Brain pericyte (primary cell): ENCODE measurements around the gene MYLK2.
"Not testable (repeated sequence)": the region's sequence is repeated elsewhere in the genome, so short reads cannot be mapped to it uniquely, and the experiment has no call there.

Source experiments
- DNase-seq: peaks from one replicate; pipeline ENCODE4 v3.0.0-alpha.2; 2012; ENCODE audit warnings: low read depth, low spot score

The MYLK2 gene

GRCh38 chr20:31815408-31816188 lies 3.6 kb upstream of the MYLK2 start:
- no peak for DNase-seq

DNA sequence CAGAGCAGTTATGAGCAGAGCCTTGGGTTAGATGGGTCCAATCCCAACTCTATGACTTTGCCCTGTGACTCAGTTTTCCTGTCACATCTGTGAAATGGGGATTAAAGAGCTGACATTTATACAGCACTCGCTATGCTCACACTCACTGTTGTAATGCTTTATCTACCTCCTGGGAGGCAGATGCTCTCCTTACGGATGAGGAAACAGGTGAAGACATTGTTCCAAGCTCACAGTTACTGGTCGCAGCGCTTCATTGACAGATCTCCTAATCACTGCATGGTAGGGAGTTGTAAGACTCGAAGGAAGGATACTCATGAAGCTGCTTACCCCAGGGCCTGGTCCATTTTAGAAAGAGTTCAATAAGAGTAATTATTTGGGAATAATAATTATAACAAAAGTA lies 2.9 kb upstream of the MYLK2 start:
- no peak for DNase-seq

GRCh38 chr20:31817461-31817860 lies 1.7 kb upstream of the MYLK2 start:
- no peak for DNase-seq

DNA sequence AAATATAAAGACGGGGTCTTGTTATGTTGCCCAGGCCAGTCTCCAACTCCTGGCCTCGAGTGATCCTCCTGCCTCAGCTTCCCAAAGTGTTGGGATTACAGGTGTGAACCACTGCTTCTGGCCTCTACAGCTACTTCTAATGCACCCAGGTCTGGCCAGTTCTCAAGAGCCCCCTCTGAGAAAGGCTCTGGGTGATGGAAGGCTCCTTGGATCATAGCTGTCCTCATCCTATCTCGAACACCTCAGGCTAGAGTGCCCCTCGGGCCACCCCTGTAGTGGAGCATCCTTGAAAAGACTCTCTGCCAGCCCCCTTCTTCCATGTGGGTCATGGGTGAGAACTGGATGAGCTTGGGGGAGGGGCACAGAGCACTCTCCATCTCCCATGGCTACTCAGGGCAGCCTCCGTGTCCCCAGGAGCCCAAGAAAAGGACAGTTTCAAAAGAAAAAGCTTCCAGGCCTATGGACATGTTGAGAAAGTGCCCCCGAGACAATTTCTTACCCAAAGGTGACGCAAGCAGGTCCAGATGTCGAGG lies 714 bp upstream of the MYLK2 start:
- DNase-seq: no peak

DNA sequence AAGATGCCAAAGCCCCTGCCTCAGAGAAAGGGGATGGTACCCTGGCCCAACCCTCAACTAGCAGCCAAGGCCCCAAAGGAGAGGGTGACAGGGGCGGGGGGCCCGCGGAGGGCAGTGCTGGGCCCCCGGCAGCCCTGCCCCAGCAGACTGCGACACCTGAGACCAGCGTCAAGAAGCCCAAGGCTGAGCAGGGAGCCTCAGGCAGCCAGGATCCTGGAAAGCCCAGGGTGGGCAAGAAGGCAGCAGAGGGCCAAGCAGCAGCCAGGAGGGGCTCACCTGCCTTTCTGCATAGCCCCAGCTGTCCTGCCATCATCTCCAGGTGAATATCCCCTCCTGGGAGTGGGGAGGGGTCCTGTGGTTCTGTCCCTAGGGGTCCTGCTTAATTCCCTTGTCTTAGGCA lies 1.1 kb downstream of the MYLK2 start:
- no peak for DNase-seq

DNA sequence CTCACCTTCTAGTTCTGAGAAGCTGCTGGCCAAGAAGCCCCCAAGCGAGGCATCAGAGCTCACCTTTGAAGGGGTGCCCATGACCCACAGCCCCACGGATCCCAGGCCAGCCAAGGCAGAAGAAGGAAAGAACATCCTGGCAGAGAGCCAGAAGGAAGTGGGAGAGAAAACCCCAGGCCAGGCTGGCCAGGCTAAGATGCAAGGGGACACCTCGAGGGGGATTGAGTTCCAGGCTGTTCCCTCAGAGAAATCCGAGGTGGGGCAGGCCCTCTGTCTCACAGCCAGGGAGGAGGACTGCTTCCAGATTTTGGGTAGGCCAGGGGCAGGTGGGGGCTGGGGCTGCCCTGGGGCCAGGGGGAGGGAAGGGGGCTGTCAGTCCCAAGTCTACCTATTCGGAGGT lies 2.3 kb downstream of the MYLK2 start:
- no peak for DNase-seq

GRCh38 chr20:31822421-31823330 lies 3.5 kb downstream of the MYLK2 start:
- DNase-seq: no peak

DNA sequence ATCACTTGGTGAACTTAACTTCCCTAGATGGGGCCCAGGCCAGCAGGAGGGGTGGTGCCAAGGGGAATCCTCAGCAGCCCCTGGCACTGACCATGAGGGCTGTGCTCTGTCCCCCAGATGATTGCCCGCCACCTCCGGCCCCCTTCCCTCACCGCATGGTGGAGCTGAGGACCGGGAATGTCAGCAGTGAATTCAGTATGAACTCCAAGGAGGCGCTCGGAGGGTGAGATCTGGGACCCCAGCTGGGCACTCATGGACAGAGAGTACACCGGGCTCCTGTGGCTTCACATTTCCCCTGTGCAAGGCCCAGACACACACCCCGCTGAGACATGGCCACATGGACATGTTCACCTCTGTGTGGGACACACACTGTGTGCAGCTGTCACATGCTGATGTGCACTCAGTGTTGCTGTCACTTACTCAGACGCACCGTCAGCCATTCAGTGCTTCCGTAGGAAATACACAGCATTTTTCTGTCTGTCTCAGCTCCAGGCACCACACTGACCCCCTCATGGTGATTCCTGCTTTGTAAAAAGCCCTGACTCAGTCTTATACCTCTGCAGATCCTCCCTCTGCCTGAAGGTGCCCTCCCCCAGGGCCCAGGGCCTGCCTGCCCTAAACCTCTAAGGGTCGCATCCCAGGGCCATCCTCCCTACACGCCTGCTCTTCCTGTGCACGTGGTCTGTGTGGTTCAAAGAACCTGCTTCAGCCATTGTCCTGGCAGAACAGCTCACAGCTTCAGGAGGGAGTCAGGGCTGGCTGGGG lies 4.4 kb downstream of the MYLK2 start:
- DNase-seq: no peak

DNA sequence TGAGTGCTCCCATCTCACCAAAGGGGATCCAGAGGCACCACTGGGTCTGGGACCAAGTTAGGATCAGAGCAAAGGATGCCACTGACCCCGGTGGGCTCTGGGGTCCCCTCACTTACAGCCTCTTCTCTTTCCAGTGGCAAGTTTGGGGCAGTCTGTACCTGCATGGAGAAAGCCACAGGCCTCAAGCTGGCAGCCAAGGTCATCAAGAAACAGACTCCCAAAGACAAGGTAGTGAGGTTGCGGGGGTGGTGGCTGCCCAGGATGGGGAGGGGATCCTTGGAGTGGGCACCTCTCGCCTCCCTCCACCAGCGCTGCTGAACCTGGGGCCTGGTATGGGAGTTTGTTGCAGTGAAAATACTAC lies 4.9 kb downstream of the MYLK2 start:
- DNase-seq: no peak

DNA sequence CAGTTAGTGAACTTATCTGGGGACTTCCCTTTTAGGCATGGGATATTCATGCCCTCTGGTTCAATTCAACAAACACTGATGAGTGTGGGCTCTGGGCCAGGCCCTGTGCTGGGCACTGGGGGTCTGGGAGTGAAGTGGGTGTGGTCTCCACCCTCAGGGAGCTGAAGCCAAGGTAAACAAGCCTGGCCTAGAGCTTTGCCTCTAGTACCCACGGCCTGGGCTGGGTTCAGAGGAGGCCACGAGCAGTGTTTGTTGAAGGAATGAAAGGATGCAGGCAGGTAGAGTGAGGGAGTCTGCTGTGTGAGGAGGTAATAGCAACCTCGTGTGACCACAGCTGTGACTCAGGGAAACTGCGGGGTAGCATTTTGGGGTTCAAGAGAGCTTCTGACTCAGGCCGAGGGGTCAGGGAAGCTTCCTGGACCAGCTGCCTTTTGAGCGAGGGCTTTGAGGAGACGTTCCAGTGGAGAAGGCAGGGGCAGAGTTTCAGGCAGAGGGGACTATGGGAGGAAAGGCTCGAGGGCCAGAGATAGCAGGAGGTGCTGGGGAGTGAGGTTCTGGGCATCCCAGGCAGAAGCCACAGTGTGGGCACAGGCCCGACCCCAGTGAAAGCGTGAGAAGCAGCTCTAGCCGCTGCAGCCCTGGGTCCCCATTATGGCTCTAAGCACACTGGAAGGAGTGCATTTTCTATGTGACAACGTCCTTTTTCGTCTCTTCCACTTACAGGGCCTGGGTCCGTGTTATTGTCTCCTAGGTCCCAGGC lies 5.6 kb downstream of the MYLK2 start:
- DNase-seq: no peak

GRCh38 chr20:31826074-31826473 lies 6.9 kb downstream of the MYLK2 start:
- DNase-seq: no peak

DNA sequence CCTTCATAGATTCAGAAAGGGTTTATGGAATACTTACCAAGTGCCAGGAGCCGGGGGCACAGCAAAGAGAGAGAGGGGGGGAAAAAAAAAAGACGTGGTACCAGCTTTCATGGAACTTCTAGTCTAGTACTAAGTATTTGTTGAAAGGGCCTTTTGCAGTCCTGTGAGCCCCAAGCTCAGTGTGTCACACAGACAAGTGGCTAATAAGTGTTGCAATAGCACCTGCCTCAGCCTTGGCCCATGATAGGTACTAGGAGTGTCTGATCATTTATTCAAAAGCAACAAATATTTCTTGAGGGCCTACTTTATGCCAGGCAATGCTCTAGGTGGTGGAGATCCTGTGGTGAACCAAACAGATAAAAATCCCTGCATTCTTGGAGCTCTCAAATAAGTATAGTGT lies 7.9 kb downstream of the MYLK2 start:
- no peak for DNase-seq

GRCh38 chr20:31828016-31828415 lies 8.9 kb downstream of the MYLK2 start:
- not testable (repeated sequence) for DNase-seq

DNA sequence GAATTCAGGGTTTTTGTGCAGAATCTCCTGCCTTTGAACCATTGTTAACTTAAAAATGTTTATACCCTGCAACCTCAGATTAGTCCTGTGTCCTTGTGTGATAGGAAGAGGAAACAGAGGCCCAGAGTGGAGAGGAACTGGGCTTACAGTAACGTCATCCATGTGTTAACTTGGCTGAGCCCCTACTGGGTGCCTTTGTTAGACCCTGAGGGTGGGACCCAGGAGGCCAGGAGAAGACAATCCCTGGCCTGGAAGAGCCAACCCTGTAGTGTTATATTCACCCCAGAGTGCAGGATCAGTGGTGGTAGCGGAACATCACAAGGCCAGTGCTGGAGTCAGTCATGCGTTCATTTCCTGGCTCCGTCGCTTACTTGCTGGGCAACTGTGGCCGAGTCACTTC lies 10.6 kb downstream of the MYLK2 start:
- no peak for DNase-seq

GRCh38 chr20:31830406-31830981 lies 11.3 kb downstream of the MYLK2 start:
- DNase-seq: no peak

DNA sequence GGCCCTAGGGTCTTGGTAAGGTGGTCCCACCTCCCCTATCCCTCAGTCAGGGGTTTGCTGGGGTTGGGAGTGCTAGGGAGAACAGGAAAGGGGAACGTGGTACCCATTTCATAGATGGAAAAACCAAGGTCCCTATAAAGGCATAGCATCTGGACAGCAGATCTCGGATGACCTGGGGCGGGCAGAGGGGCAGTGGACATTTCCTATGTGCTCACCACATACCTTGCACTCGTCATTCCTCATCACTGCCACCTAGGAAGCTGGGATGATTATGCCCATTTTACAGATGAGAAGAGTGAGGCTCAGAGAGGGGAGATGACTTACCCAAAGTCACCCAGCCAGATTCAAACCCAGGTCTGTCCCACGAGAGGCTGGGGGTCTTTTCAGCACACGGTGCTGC lies 12.1 kb downstream of the MYLK2 start:
- DNase-seq: no peak

- DNase-seq: no peak
These were observed 12.7 kb downstream of the MYLK2 start for GRCh38 chr20:31831771-31832306.

DNA sequence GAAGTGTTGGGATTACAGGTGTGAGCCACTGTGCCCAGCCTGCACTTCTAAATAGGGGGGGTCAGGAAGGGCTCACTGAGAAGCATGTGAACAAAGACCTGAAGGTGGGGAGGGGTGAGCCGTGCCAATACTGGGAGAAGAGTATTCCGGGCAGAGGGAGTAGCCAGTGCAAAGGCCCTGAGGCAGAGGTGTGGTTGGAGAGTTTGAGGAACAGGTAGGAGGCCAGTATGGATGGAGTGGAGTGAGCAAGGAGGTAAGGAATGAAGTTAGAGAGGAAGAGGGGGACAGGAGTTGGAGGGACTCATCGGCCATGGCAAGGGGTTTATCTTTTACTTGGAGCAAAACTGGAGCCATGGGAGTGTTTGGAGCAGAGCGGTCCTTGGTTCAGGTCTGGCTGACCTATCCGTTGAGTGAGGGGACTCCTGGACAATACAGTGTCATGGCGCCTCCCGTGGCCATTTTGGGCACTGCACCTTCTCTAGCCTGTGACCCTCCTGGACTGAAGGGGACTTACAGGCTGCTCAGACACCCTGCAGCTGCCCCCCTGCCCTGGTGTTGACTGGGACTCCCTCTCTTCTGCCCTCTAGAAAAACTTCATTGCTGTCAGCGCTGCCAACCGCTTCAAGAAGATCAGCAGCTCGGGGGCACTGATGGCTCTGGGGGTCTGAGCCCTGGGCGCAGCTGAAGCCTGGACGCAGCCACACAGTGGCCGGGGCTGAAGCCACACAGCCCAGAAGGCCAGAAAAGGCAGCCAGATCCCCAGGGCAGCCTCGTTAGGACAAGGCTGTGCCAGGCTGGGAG lies 14.2 kb downstream of the MYLK2 start:
- no peak for DNase-seq

DNA sequence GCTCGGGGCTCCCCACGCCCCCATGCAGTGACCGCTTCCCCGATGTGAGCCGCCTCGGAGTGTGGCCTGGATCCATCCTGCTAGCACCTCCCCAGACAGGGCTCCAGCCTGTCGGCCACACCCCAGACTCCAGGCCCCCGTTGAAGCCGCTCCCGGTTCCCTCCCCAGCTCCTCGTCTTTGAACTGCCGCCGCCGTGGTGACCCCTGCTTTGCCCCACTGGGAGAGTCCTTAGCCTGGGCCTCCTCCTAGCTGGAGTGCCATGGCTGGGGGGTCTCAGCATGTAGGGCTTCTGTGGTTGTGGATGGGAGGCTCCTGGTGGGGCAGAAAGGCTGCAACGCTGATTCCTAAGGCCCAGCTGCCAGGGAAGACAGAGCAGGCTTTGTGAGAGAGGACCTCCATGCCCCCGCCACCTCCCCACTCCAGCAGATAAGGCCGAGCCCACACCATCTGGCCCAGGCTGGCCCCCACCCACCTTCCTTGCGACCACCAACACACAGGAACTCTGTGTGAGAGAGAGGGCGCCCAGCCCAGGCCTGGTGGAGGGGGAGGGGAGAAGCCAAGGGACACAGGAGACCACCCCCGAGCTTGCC lies 14.9 kb downstream of the MYLK2 start:
- no peak for DNase-seq
